Activated naive CD8-positive, alpha-beta T cell (primary cell): ENCODE data around the gene MTMR10.

Experiments used
- H3K27ac Mint-ChIP-seq: one replicate; pipeline ENCODE4 v1.8.0; 2021; ENCODE audit warnings: mixed read lengths
- H3K27me3 Mint-ChIP-seq: one replicate; pipeline ENCODE4 v1.8.0; 2021; ENCODE audit warnings: mixed read lengths
- H3K36me3 Mint-ChIP-seq: one replicate; pipeline ENCODE4 v1.8.0; 2021; ENCODE audit warnings: mixed read lengths
- H3K4me1 Mint-ChIP-seq: one replicate; pipeline ENCODE4 v1.8.0; 2021; ENCODE audit warnings: low read depth, mixed read lengths
- H3K4me3 Mint-ChIP-seq: one replicate; pipeline ENCODE4 v1.8.0; 2021; ENCODE audit warnings: mild to moderate bottlenecking, mixed read lengths
- H3K9me3 Mint-ChIP-seq: one replicate; pipeline ENCODE4 v1.8.0; 2021; ENCODE audit warnings: low read depth, mixed read lengths

Gene MTMR10

GRCh38 chr15:30990446-30991254 is 778 bp downstream of the MTMR10 start:
- H3K4me1 Mint-ChIP-seq: peaks cover 40% of the 10 kb centered on the region
- H3K36me3 Mint-ChIP-seq: peaks cover 6% of the 10 kb centered on the region
- H3K27ac Mint-ChIP-seq: peak overlapping the region; percentile 85
- H3K4me3 Mint-ChIP-seq: peak overlapping the region; percentile 95
- H3K27me3 Mint-ChIP-seq: no peaks in the 10 kb centered on the region
- H3K9me3 Mint-ChIP-seq: no peaks in the 10 kb centered on the region

- Mint-ChIP-seq H3K27ac (peak overlapping the region; percentile 75), H3K4me3 (peak overlapping the region; percentile 95), H3K36me3 (peaks cover 6% of the 10 kb centered on the region), H3K4me1 (peaks cover 46% of the 10 kb centered on the region), H3K27me3 (no peaks in the 10 kb centered on the region), H3K9me3 (no peaks in the 10 kb centered on the region)
These were observed 1.4 kb downstream of the MTMR10 start for GRCh38 chr15:30990036-30990435.

- Mint-ChIP-seq H3K9me3 (no peaks in the 10 kb centered on the region), H3K27ac (peak overlapping the region; percentile 7), H3K4me1 (peaks cover 71% of the 10 kb centered on the region), H3K4me3 (no peak overlapping the region), H3K36me3 (peaks cover 15% of the 10 kb centered on the region), H3K27me3 (no peaks in the 10 kb centered on the region)
These were observed 6.3 kb downstream of the MTMR10 start for GRCh38 chr15:30985081-30985531.

- peaks cover 20% of the 10 kb centered on the region for H3K36me3 Mint-ChIP-seq
- no peaks in the 10 kb centered on the region for H3K27me3 Mint-ChIP-seq
- H3K9me3 Mint-ChIP-seq: no peaks in the 10 kb centered on the region
- H3K4me3 Mint-ChIP-seq: no peak overlapping the region
- H3K27ac Mint-ChIP-seq: peak overlapping the region; percentile 7
- H3K4me1 Mint-ChIP-seq: peaks cover 71% of the 10 kb centered on the region
These were observed 6.9 kb downstream of the MTMR10 start for GRCh38 chr15:30984542-30984941.

GRCh38 chr15:30984118-30984517 is 7.3 kb downstream of the MTMR10 start:
- Mint-ChIP-seq H3K27me3 (no peaks in the 10 kb centered on the region), H3K4me3 (no peak overlapping the region), H3K27ac (peak overlapping the region; percentile 7), H3K9me3 (no peaks in the 10 kb centered on the region), H3K36me3 (peaks cover 22% of the 10 kb centered on the region), H3K4me1 (peaks cover 72% of the 10 kb centered on the region)

GRCh38 chr15:30979457-30979856 is 12.0 kb downstream of the MTMR10 start:
- Mint-ChIP-seq H3K27me3 (no peaks in the 10 kb centered on the region), H3K9me3 (no peaks in the 10 kb centered on the region), H3K27ac (no peak overlapping the region), H3K36me3 (peaks cover 16% of the 10 kb centered on the region), H3K4me1 (peaks cover 57% of the 10 kb centered on the region), H3K4me3 (no peak overlapping the region)

- Mint-ChIP-seq H3K27ac (no peak overlapping the region), H3K4me1 (peaks cover 50% of the 10 kb centered on the region), H3K27me3 (no peaks in the 10 kb centered on the region), H3K4me3 (no peak overlapping the region), H3K36me3 (peaks cover 16% of the 10 kb centered on the region), H3K9me3 (no peaks in the 10 kb centered on the region)
These were observed 13.1 kb downstream of the MTMR10 start for GRCh38 chr15:30978328-30978727.

GRCh38 chr15:30974112-30974511 is 17.3 kb downstream of the MTMR10 start:
- Mint-ChIP-seq H3K9me3 (no peaks in the 10 kb centered on the region), H3K27ac (no peak overlapping the region), H3K4me1 (peaks cover 47% of the 10 kb centered on the region), H3K4me3 (no peak overlapping the region), H3K27me3 (no peaks in the 10 kb centered on the region), H3K36me3 (peaks cover 4% of the 10 kb centered on the region)

- peaks cover 4% of the 10 kb centered on the region for H3K36me3 Mint-ChIP-seq
These were observed 18.0 kb downstream of the MTMR10 start for GRCh38 chr15:30973379-30973778.

GRCh38 chr15:30969724-30970123 is 21.7 kb downstream of the MTMR10 start:
- H3K4me1 Mint-ChIP-seq: peaks cover 38% of the 10 kb centered on the region
- H3K27ac Mint-ChIP-seq: no peak overlapping the region
- H3K27me3 Mint-ChIP-seq: no peaks in the 10 kb centered on the region
- no peak overlapping the region for H3K4me3 Mint-ChIP-seq
- H3K9me3 Mint-ChIP-seq: no peaks in the 10 kb centered on the region
- H3K36me3 Mint-ChIP-seq: peaks cover 9% of the 10 kb centered on the region

More at GRCh38 chr15:30973379-30973778, 18.0 kb downstream of the MTMR10 start:
- peaks cover 44% of the 10 kb centered on the region for H3K4me1 Mint-ChIP-seq
- no peaks in the 10 kb centered on the region for H3K9me3 Mint-ChIP-seq
- no peak overlapping the region for H3K4me3 Mint-ChIP-seq
- no peaks in the 10 kb centered on the region for H3K27me3 Mint-ChIP-seq
- no peak overlapping the region for H3K27ac Mint-ChIP-seq

GRCh38 chr15:30963681-30964080 is 27.7 kb downstream of the MTMR10 start:
- Mint-ChIP-seq H3K36me3 (peaks cover 12% of the 10 kb centered on the region), H3K4me3 (no peak overlapping the region), H3K27me3 (no peaks in the 10 kb centered on the region)

GRCh38 chr15:30962659-30963058 is 28.8 kb downstream of the MTMR10 start:
- peaks cover 18% of the 10 kb centered on the region for H3K36me3 Mint-ChIP-seq
- peak overlapping the region; percentile 42 for H3K27ac Mint-ChIP-seq
- peaks cover 30% of the 10 kb centered on the region for H3K4me1 Mint-ChIP-seq
- no peaks in the 10 kb centered on the region for H3K9me3 Mint-ChIP-seq
- H3K4me3 Mint-ChIP-seq: peak overlapping the region; percentile 51
- no peaks in the 10 kb centered on the region for H3K27me3 Mint-ChIP-seq

More at GRCh38 chr15:30963681-30964080, 27.7 kb downstream of the MTMR10 start:
- Mint-ChIP-seq H3K27ac (peak overlapping the region; percentile 61), H3K9me3 (no peaks in the 10 kb centered on the region), H3K4me1 (peaks cover 33% of the 10 kb centered on the region)

- H3K27ac Mint-ChIP-seq: peak overlapping the region; percentile 42
- H3K9me3 Mint-ChIP-seq: no peaks in the 10 kb centered on the region
- no peak overlapping the region for H3K4me3 Mint-ChIP-seq
- H3K27me3 Mint-ChIP-seq: no peaks in the 10 kb centered on the region
- peaks cover 20% of the 10 kb centered on the region for H3K36me3 Mint-ChIP-seq
- H3K4me1 Mint-ChIP-seq: peaks cover 27% of the 10 kb centered on the region
These were observed 29.3 kb downstream of the MTMR10 start for GRCh38 chr15:30962079-30962478.

GRCh38 chr15:30958219-30958618 is 33.2 kb downstream of the MTMR10 start:
- peak overlapping the region; percentile 16 for H3K27ac Mint-ChIP-seq
- H3K9me3 Mint-ChIP-seq: no peaks in the 10 kb centered on the region
- H3K36me3 Mint-ChIP-seq: peaks cover 21% of the 10 kb centered on the region
- no peaks in the 10 kb centered on the region for H3K27me3 Mint-ChIP-seq
- no peak overlapping the region for H3K4me3 Mint-ChIP-seq
- peaks cover 15% of the 10 kb centered on the region for H3K4me1 Mint-ChIP-seq

GRCh38 chr15:30956216-30957124 is 35.0 kb downstream of the MTMR10 start:
- Mint-ChIP-seq H3K4me1 (peaks cover 2% of the 10 kb centered on the region), H3K36me3 (peaks cover 30% of the 10 kb centered on the region), H3K4me3 (no peak overlapping the region), H3K9me3 (no peaks in the 10 kb centered on the region), H3K27ac (peak overlapping the region; percentile 69), H3K27me3 (no peaks in the 10 kb centered on the region)
